ENCODE results near the gene UBE2D4. TPM values are rescaled to one million over a fixed set of nuclear protein-coding genes. Genes with fewer than 3 reads are reported as not detected.

The UBE2D4 gene
- total RNA-seq, 6 experiments from 2014 or later = 12.6 to 15.7 (median 14.4) TPM

DNA sequence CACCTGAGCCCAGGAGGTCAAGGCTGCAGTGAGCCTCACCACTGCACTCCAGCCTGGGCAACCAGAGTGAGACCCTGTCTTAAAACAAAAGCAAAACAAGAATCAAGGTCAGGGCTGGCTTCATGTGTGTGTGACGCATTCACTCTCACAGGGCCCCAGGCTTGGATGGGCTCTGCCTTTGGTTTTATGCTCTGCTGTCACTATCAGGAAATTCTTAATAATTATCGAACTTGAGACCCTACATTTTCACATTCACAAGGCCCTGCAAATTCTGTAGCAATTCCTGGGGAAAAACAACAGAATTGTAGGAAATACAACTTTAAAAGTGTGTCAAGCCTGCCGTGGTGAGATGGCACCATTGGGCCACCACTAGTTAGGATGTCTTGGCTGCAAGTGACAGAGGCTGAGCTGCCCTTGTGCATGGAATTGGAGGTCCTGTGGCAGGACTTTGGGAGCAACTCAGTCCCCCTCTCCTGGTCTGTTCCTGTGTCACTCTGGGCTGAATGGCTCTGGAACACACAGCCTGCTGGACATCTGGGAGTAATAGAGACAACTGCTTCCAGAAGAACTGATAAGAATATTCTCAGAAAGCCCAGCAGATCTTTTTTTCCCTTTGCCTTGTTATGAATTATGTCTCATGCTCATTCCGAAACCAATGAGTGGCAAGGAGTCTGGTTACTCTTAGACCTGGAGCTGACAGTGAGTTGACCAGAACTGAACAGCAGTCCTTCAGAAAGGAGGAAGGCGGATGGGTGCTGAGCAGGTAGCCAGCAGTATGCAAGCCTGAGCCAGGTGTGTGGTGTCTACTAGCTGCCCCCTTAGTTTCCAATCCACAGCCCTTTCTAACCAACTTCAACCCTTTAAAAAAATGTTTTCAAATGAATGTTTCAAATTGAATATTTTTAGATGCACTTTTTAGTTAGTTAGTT is 3.6 kb downstream of the UBE2D4 start:
- H3K27me3 Mint-ChIP-seq (ENCODE audit: insufficient read depth) = no peaks in the 10 kb centered on the region
- H3K36me3 Mint-ChIP-seq (ENCODE audit: low read depth) = peaks cover 5% of the 10 kb centered on the region; the same call in 1 of the 2 replicates
- no peak for DNase-seq
- no peak overlapping the region for H3K27ac Mint-ChIP-seq
- H3K9me3 Mint-ChIP-seq = no peaks in the 10 kb centered on the region
- TF ChIP-seq, protein P1, sequence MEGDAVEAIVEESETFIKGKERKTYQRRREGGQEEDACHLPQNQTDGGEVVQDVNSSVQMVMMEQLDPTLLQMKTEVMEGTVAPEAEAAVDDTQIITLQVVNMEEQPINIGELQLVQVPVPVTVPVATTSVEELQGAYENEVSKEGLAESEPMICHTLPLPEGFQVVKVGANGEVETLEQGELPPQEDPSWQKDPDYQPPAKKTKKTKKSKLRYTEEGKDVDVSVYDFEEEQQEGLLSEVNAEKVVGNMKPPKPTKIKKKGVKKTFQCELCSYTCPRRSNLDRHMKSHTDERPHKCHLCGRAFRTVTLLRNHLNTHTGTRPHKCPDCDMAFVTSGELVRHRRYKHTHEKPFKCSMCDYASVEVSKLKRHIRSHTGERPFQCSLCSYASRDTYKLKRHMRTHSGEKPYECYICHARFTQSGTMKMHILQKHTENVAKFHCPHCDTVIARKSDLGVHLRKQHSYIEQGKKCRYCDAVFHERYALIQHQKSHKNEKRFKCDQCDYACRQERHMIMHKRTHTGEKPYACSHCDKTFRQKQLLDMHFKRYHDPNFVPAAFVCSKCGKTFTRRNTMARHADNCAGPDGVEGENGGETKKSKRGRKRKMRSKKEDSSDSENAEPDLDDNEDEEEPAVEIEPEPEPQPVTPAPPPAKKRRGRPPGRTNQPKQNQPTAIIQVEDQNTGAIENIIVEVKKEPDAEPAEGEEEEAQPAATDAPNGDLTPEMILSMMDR (IDR thresholded peaks at IDR 0.05) = no peak
- H3K4me3 Mint-ChIP-seq = no peak overlapping the region
- peaks cover 21% of the 10 kb centered on the region for H3K4me1 Mint-ChIP-seq (ENCODE audit: low read depth)

GRCh38 chr7:43931346-43931745 is 5.1 kb downstream of the UBE2D4 start:
- Mint-ChIP-seq H3K4me1 (ENCODE audit: low read depth) (peaks cover 12% of the 10 kb centered on the region), H3K36me3 (ENCODE audit: low read depth) (peaks cover 5% of the 10 kb centered on the region; the same call in 1 of the 2 replicates), H3K27ac (no peak overlapping the region; the same call in 1 of the 2 replicates), H3K4me3 (no peak overlapping the region), H3K27me3 (ENCODE audit: insufficient read depth) (no peaks in the 10 kb centered on the region), H3K9me3 (no peaks in the 10 kb centered on the region)
- TF ChIP-seq, protein P1 (IDR thresholded peaks at IDR 0.05) = no peak
- no peak for DNase-seq

GRCh38 chr7:43933902-43934560 is 7.8 kb downstream of the UBE2D4 start:
- Mint-ChIP-seq H3K27ac (no peak overlapping the region), H3K4me3 (no peak overlapping the region), H3K4me1 (ENCODE audit: low read depth) (no peaks in the 10 kb centered on the region), H3K9me3 (no peaks in the 10 kb centered on the region), H3K27me3 (ENCODE audit: insufficient read depth) (no peaks in the 10 kb centered on the region), H3K36me3 (ENCODE audit: low read depth) (no peaks in the 10 kb centered on the region)
- TF ChIP-seq, protein P1 (IDR thresholded peaks at IDR 0.05) = no peak
- no peak for DNase-seq

GRCh38 chr7:43937444-43937843 is 11.2 kb downstream of the UBE2D4 start:
- TF ChIP-seq, protein P1 (IDR thresholded peaks at IDR 0.05) = no peak
- H3K27me3 Mint-ChIP-seq (ENCODE audit: insufficient read depth) = no peaks in the 10 kb centered on the region
- no peaks in the 10 kb centered on the region for H3K4me1 Mint-ChIP-seq (ENCODE audit: low read depth)
- no peak for DNase-seq
- H3K36me3 Mint-ChIP-seq (ENCODE audit: low read depth) = no peaks in the 10 kb centered on the region
- no peaks in the 10 kb centered on the region for H3K9me3 Mint-ChIP-seq
- no peak overlapping the region for H3K4me3 Mint-ChIP-seq
- no peak overlapping the region for H3K27ac Mint-ChIP-seq

- no peaks in the 10 kb centered on the region for H3K27me3 Mint-ChIP-seq (ENCODE audit: insufficient read depth)
- no peaks in the 10 kb centered on the region for H3K4me1 Mint-ChIP-seq (ENCODE audit: low read depth)
- DNase-seq = no peak
- no peak overlapping the region for H3K4me3 Mint-ChIP-seq
- no peak overlapping the region for H3K27ac Mint-ChIP-seq
- TF ChIP-seq, protein P1 (IDR thresholded peaks at IDR 0.05) = no peak
- no peaks in the 10 kb centered on the region for H3K9me3 Mint-ChIP-seq
- H3K36me3 Mint-ChIP-seq (ENCODE audit: low read depth) = no peaks in the 10 kb centered on the region
These were observed 12.8 kb downstream of the UBE2D4 start for GRCh38 chr7:43938892-43939482.

Measured in HFFc6 (cell line).